WTC11 (cell line): Measurements from ENCODE around the gene CD96. TPM values are rescaled to one million over a fixed set of nuclear protein-coding genes. Genes with fewer than 3 reads are reported as not detected.

ENCODE experiments used
- ATAC-seq: fragments of 200-7000 bp; cut with Tn5 transposase; 2 replicates; pipeline ENCODE4 v1.10.0; 2021; ENCODE audit warnings: mild to moderate bottlenecking, moderate library complexity
- CTCF ChIA-PET: fragments of 300-600 bp; sonication (Branson Sonifier 250); formaldehyde crosslinking; loops from one replicate; lab custom pipeline; 2021; ENCODE audit warnings: antibody characterized with exemption; lab: Charles Lee
- POLR2A ChIA-PET: fragments of 350-600 bp; sonication (Branson Sonifier 250); formaldehyde crosslinking; loops from one replicate; lab custom pipeline; 2021; ENCODE audit warnings: antibody characterized with exemption; lab: Charles Lee
- DNase-seq: peaks from one replicate; pipeline ENCODE4 v3.0.0; 2021; ENCODE audit warnings: low spot score
- H3K27ac Mint-ChIP-seq: 2 replicates; pipeline ENCODE4 v1.8.0; 2021; ENCODE audit warnings: mixed read lengths
- H3K27me3 Mint-ChIP-seq: 2 replicates; pipeline ENCODE4 v1.8.0; 2021; ENCODE audit warnings: low read depth, mild to moderate bottlenecking, moderate library complexity, mixed read lengths
- H3K36me3 Mint-ChIP-seq: 2 replicates; pipeline ENCODE4 v1.8.0; 2021; ENCODE audit warnings: mixed read lengths
- H3K4me1 Mint-ChIP-seq: 2 replicates; pipeline ENCODE4 v1.8.0; 2022; ENCODE audit warnings: mixed read lengths
- H3K4me3 Mint-ChIP-seq: 2 replicates; pipeline ENCODE4 v1.8.0; 2021; ENCODE audit warnings: mild to moderate bottlenecking, moderate library complexity, mixed read lengths
- H3K9me3 Mint-ChIP-seq: 2 replicates; pipeline ENCODE4 v1.8.0; 2021; ENCODE audit warnings: mixed read lengths
- AFF4 ChIP-seq: sonication (generic); formaldehyde crosslinking; IDR thresholded peaks from 2 replicates; pipeline ENCODE4 v1.8.1; 2023; ENCODE audit warnings: mild to moderate bottlenecking, missing genetic modification reagents, borderline replicate concordance
- ATF2 ChIP-seq: sonication (generic); formaldehyde crosslinking; IDR thresholded peaks from 2 replicates; pipeline ENCODE4 v1.8.1; 2022; ENCODE audit warnings: low read depth, missing genetic modification reagents, borderline replicate concordance
- CDX4 ChIP-seq: fragments of 250-450 bp; sonication (Bioruptor Pico); IDR thresholded peaks from 2 replicates; pipeline ENCODE4 v1.9.0; 2021; ENCODE audit warnings: moderate library complexity, mild to moderate bottlenecking, inconsistent platforms, borderline replicate concordance
- ERG ChIP-seq: fragments of 250-450 bp; sonication (Bioruptor Pico); IDR thresholded peaks from 2 replicates; pipeline ENCODE4 v1.8.0; 2021; ENCODE audit warnings: mild to moderate bottlenecking
- FOXP1 ChIP-seq: sonication (generic); formaldehyde crosslinking; IDR thresholded peaks from 2 replicates; pipeline ENCODE4 v1.8.0; 2022; ENCODE audit warnings: missing genetic modification reagents, mild to moderate bottlenecking, moderate library complexity, borderline replicate concordance
- GTF2I ChIP-seq: fragments of 250-450 bp; sonication (Bioruptor Pico); conservative IDR thresholded peaks from 2 replicates; pipeline ENCODE4 v1.4.0; 2021; ENCODE audit warnings: mild to moderate bottlenecking
- NR3C1 ChIP-seq: sonication (generic); formaldehyde crosslinking; conservative IDR thresholded peaks from 2 replicates; pipeline ENCODE4 v1.8.1; 2023; ENCODE audit warnings: low read depth, mild to moderate bottlenecking, missing genetic modification reagents
- USF2 ChIP-seq: sonication (generic); formaldehyde crosslinking; IDR thresholded peaks from 2 replicates; pipeline ENCODE4 v1.8.1; 2023; ENCODE audit warnings: mild to moderate bottlenecking, missing genetic modification reagents, moderate library complexity
- ZBTB21 ChIP-seq: sonication (generic); formaldehyde crosslinking; IDR thresholded peaks from 2 replicates; pipeline ENCODE4 v1.8.1; 2023; ENCODE audit warnings: mild to moderate bottlenecking, missing genetic modification reagents, borderline replicate concordance
- ZNF263 ChIP-seq: sonication (generic); formaldehyde crosslinking; IDR thresholded peaks from 2 replicates; pipeline ENCODE4 v1.8.1; 2022; ENCODE audit warnings: low read depth, mild to moderate bottlenecking, moderate library complexity, missing genetic modification reagents
- ZNF671 ChIP-seq: fragments of 250-450 bp; sonication (Bioruptor Pico); IDR thresholded peaks from 2 replicates; pipeline ENCODE4 v1.8.0; 2021; ENCODE audit warnings: mild to moderate bottlenecking
- ZSCAN18 ChIP-seq: fragments of 250-450 bp; sonication (Bioruptor Pico); IDR thresholded peaks from 2 replicates; pipeline ENCODE4 v2.1.2; 2022; ENCODE audit warnings: mild to moderate bottlenecking, moderate library complexity
- total RNA-seq: library from RNA; stranded (reverse); gene quantifications from 3 replicates; pipeline ENCODE4 v1.2.3, GENCODE V29; 2021
- TF ChIP-seq, protein P1 (sequence below): fragments of 200-600 bp; IDR thresholded peaks from 2 replicates; pipeline ENCODE4 v1.8.0; 2022; ENCODE audit warnings: antibody characterized with exemption
- TF ChIP-seq, protein P2 (sequence below): sonication (generic); formaldehyde crosslinking; IDR thresholded peaks from 2 replicates; pipeline ENCODE4 v1.8.0; 2022; ENCODE audit warnings: mild to moderate bottlenecking, missing genetic modification reagents

CD96 gene
- total RNA-seq, 1 experiment from 2014 or later, result 0.33 TPM

GRCh38 chr3:111539351-111540331 is 2.4 kb upstream of the CD96 start:
- Mint-ChIP-seq H3K4me1 (peaks cover 4% of the 10 kb centered on the region), H3K27me3 (no peaks in the 10 kb centered on the region), H3K4me3 (no peak overlapping the region), H3K9me3 (no peaks in the 10 kb centered on the region), H3K27ac (no peak overlapping the region), H3K36me3 (no peaks in the 10 kb centered on the region)
- ChIA-PET CTCF (interaction anchor here (1.0 to 1.5 kb wide), 3 partner anchors 152 to 533 kb away, joined by 3 to 14 read pairs (median 6); no protein-coding TSS in a partner anchor), POLR2A (no interaction called here)
- peak; percentile 79 for DNase-seq
- TF ChIP-seq, protein P1, sequence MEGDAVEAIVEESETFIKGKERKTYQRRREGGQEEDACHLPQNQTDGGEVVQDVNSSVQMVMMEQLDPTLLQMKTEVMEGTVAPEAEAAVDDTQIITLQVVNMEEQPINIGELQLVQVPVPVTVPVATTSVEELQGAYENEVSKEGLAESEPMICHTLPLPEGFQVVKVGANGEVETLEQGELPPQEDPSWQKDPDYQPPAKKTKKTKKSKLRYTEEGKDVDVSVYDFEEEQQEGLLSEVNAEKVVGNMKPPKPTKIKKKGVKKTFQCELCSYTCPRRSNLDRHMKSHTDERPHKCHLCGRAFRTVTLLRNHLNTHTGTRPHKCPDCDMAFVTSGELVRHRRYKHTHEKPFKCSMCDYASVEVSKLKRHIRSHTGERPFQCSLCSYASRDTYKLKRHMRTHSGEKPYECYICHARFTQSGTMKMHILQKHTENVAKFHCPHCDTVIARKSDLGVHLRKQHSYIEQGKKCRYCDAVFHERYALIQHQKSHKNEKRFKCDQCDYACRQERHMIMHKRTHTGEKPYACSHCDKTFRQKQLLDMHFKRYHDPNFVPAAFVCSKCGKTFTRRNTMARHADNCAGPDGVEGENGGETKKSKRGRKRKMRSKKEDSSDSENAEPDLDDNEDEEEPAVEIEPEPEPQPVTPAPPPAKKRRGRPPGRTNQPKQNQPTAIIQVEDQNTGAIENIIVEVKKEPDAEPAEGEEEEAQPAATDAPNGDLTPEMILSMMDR, result peak; percentile 59
- no peak for TF ChIP-seq ZSCAN18
- ATAC-seq, result peak; percentile 99

DNA sequence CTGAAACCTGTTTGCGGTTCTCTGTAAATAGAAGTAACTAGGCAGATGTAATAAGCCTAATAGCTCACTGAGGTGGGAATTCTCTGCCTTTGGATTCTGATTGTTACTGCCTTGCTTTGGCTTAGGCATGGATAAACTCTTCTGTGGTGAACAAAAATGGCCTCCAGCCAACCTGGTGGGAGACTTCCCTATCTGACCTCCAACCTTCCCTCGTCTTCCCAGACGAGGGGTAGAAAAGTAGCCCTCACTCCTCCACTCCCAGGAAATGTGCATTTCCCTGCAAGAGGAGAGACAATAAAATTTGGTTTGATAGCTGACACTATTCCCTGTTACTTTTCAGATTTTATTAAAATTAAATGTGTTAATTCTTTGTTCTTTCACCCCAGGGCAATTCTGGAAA is 606 bp upstream of the CD96 start:
- Mint-ChIP-seq H3K9me3 (no peaks in the 10 kb centered on the region), H3K4me3 (no peak overlapping the region), H3K36me3 (no peaks in the 10 kb centered on the region), H3K27ac (no peak overlapping the region), H3K4me1 (peaks cover 4% of the 10 kb centered on the region), H3K27me3 (no peaks in the 10 kb centered on the region)
- ChIA-PET POLR2A (no interaction called here), CTCF (interaction anchor here (1.1 kb wide), 1 partner anchor 150 kb away, joined by 3 read pairs; no protein-coding TSS in a partner anchor)
- TF ChIP-seq USF2 (CRISPR knock-in tag), result no peak
- TF ChIP-seq GTF2I (CRISPR knock-in tag), result no peak
- no peak for TF ChIP-seq ZBTB21 (CRISPR knock-in tag)
- TF ChIP-seq NR3C1 (CRISPR knock-in tag), result no peak
- TF ChIP-seq ERG (CRISPR knock-in tag), result no peak
- no peak for TF ChIP-seq CDX4 (CRISPR knock-in tag)
- DNase-seq, result no peak
- no peak for ATAC-seq

GRCh38 chr3:111542611-111543300 is 759 bp downstream of the CD96 start:
- POLR2A ChIA-PET, result no interaction called here
- TF ChIP-seq, protein P2, sequence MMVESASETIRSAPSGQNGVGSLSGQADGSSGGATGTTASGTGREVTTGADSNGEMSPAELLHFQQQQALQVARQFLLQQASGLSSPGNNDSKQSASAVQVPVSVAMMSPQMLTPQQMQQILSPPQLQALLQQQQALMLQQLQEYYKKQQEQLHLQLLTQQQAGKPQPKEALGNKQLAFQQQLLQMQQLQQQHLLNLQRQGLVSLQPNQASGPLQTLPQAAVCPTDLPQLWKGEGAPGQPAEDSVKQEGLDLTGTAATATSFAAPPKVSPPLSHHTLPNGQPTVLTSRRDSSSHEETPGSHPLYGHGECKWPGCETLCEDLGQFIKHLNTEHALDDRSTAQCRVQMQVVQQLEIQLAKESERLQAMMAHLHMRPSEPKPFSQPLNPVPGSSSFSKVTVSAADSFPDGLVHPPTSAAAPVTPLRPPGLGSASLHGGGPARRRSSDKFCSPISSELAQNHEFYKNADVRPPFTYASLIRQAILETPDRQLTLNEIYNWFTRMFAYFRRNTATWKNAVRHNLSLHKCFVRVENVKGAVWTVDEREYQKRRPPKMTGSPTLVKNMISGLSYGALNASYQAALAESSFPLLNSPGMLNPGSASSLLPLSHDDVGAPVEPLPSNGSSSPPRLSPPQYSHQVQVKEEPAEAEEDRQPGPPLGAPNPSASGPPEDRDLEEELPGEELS (CRISPR knock-in tag), result no peak
- TF ChIP-seq ZNF263 (CRISPR knock-in tag) (no peak), AFF4 (no peak), ZNF671 (no peak), ATF2 (no peak), FOXP1 (CRISPR knock-in tag) (no peak)

More at GRCh38 chr3:111542611-111543300, 759 bp downstream of the CD96 start:
- no peak overlapping the region for H3K4me3 Mint-ChIP-seq
- no peaks in the 10 kb centered on the region for H3K27me3 Mint-ChIP-seq
- peaks cover 4% of the 10 kb centered on the region for H3K4me1 Mint-ChIP-seq
- H3K9me3 Mint-ChIP-seq, result no peaks in the 10 kb centered on the region
- CTCF ChIA-PET, result no interaction called here
- ATAC-seq, result no peak
- H3K27ac Mint-ChIP-seq, result no peak overlapping the region
- DNase-seq, result no peak
- no peaks in the 10 kb centered on the region for H3K36me3 Mint-ChIP-seq
